ENCODE data around the gene SLC8A1.
A peak's percentile ranks its signal among the peaks of the same experiment; 100 is the strongest.

SLC8A1 gene

DNA sequence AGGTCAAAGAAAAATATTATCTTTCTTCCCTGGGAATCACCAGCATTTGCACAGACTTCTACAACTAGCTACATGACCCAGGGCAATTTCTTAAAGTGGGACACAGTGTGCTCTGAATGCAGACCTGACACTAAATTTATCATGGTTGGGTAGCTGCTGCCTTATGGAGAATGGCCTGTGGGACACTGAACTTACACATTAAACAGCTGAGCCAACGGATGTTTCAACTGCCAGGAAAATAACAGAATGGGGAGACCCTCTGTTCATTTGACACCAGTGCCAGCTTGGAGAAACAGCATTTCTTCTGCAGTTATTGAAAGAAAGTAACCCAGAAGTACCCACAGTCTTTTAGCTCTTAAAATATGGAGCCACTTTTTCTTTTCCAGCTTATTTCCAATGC, 54.1 kb downstream of the SLC8A1 start:
- Histone ChIP-seq H3K27ac (no peak overlapping the region), H3K4me3 (no peak overlapping the region), H3K9ac (ENCODE audit: insufficient read length) (no peak overlapping the region), H3K36me3 (ENCODE audit: insufficient read depth, low read length) (no peaks in the 10 kb centered on the region), H3K9me3 (ENCODE audit: low read depth, low read length) (no peaks in the 10 kb centered on the region)
- TF ChIP-seq EZH2 (IDR thresholded peaks at IDR 0.05) (no peak), FOXP2 (optimal IDR thresholded peaks at IDR 0.05; ENCODE audit: control extremely low read depth, extremely low read length, insufficient read depth) (no peak), POLR2AphosphoS5 (IDR thresholded peaks at IDR 0.05; ENCODE audit: borderline replicate concordance, low read depth, low read length) (no peak)
- no peak for DNase-seq (ENCODE audit: low read depth, low spot score)

DNA sequence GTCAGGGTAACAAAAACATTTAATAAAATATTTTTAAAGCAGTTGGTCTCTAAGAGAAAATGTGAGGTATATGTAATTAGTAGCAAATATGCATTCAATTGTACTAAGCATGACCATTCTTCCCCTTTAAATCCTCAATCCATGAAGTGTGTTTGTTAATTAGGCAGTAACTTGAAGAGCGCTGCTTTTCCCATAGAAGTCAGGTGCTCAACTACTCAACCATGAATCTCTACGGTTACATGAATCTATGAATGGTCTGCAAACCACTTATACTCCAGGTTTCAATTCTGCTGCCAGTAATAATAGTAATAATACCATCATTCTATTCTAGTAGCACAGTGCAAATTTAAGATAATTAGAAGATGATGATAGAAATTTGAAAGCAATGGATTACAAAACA, 55.8 kb downstream of the SLC8A1 start:
- H3K9ac ChIP-seq (ENCODE audit: insufficient read length): no peak overlapping the region
- no peaks in the 10 kb centered on the region for H3K36me3 ChIP-seq (ENCODE audit: insufficient read depth, low read length)
- peak overlapping the region; percentile 64 for H3K27ac ChIP-seq
- no peaks in the 10 kb centered on the region for H3K9me3 ChIP-seq (ENCODE audit: low read depth, low read length)
- peak overlapping the region; percentile 43 for H3K4me3 ChIP-seq
- TF ChIP-seq POLR2AphosphoS5 (IDR thresholded peaks at IDR 0.05; ENCODE audit: borderline replicate concordance, low read depth, low read length): no peak
- no peak for TF ChIP-seq EZH2 (IDR thresholded peaks at IDR 0.05)
- TF ChIP-seq FOXP2 (optimal IDR thresholded peaks at IDR 0.05; ENCODE audit: control extremely low read depth, extremely low read length, insufficient read depth): no peak
- DNase-seq (ENCODE audit: low read depth, low spot score): no peak

DNA sequence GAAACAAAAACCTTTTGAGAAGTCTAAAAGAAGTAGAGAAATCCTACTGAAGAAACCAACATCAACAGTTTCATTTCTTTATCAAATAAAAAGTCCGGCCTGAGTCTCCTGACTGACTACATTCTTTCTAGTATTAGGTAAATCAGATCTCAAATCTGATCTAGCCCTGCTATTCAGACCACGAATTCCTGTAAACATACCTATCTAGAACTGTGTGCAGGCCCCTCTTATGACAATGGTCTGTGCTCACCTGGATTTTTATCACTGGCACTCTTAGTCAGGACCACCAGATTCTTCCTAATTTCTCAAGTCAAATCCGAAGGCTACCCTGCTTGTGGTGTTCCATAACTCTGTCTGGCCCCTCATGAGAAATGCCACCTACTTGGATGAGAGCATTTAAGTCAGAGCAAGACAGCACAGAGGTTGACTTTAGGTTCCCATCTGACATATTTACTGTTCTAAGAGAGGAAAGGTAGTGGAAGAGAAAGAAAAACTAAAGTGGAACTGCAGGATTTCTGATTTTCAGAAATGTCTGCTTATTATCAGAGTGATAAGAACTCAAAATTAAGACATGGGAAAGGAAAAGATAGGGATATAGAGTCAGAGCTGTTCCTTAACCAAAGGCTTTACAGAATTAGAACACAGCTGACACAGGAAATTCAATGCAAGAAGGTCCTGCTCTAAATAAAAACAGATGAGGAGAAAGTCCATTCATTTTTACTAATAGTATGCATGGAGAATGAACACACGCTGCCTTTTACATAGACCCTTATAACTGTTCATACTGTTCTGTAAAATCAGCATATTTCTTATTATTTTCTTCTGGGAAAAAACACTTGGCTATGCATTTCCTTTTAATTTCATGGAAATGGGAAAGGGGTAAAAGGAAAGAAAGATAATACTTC, 56.5 kb downstream of the SLC8A1 start:
- H3K27ac ChIP-seq: peak overlapping the region; percentile 64
- TF ChIP-seq EZH2 (IDR thresholded peaks at IDR 0.05) (no peak), FOXP2 (optimal IDR thresholded peaks at IDR 0.05; ENCODE audit: control extremely low read depth, extremely low read length, insufficient read depth) (no peak), POLR2AphosphoS5 (IDR thresholded peaks at IDR 0.05; ENCODE audit: borderline replicate concordance, low read depth, low read length) (no peak)
- no peak overlapping the region for H3K9ac ChIP-seq (ENCODE audit: insufficient read length)

GRCh38 chr2:40394597-40394996, 57.3 kb downstream of the SLC8A1 start:
- TF ChIP-seq POLR2AphosphoS5 (IDR thresholded peaks at IDR 0.05; ENCODE audit: borderline replicate concordance, low read depth, low read length) (no peak), FOXP2 (optimal IDR thresholded peaks at IDR 0.05; ENCODE audit: control extremely low read depth, extremely low read length, insufficient read depth) (no peak), EZH2 (IDR thresholded peaks at IDR 0.05) (no peak)
- H3K36me3 ChIP-seq (ENCODE audit: insufficient read depth, low read length): no peaks in the 10 kb centered on the region
- no peak overlapping the region for H3K9ac ChIP-seq (ENCODE audit: insufficient read length)
- H3K9me3 ChIP-seq (ENCODE audit: low read depth, low read length): no peaks in the 10 kb centered on the region
- H3K4me3 ChIP-seq: no peak overlapping the region
- DNase-seq (ENCODE audit: low read depth, low spot score): no peak
- H3K27ac ChIP-seq: peak overlapping the region; percentile 64; the same call in 1 of the 2 replicates

More for the DNA sequence above, 56.5 kb downstream of the SLC8A1 start:
- peak overlapping the region; percentile 43 for H3K4me3 ChIP-seq
- no peaks in the 10 kb centered on the region for H3K9me3 ChIP-seq (ENCODE audit: low read depth, low read length)
- no peaks in the 10 kb centered on the region for H3K36me3 ChIP-seq (ENCODE audit: insufficient read depth, low read length)
- DNase-seq (ENCODE audit: low read depth, low spot score): peak; percentile 47

DNA sequence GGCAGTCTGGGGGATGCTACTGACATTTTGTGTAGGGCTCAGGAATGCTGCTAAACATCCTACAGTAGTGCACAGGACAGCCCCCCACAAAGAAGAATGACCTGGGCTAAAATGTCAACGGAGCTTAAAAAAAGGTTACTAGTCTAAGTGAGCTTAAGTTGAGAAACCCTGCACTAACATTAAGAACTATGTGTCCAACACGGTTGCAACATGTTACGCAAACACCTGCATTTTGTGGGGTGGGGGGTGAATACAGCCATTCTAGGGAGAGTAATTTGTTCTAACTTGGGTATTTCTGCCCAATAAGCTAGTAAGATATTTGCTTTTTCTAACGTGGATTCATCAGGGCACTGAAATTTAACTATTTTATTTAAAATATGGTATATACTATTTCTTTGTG, 57.9 kb downstream of the SLC8A1 start:
- H3K9me3 ChIP-seq (ENCODE audit: low read depth, low read length): no peaks in the 10 kb centered on the region
- TF ChIP-seq FOXP2 (optimal IDR thresholded peaks at IDR 0.05; ENCODE audit: control extremely low read depth, extremely low read length, insufficient read depth): no peak
- TF ChIP-seq EZH2 (IDR thresholded peaks at IDR 0.05): no peak
- no peak for TF ChIP-seq POLR2AphosphoS5 (IDR thresholded peaks at IDR 0.05; ENCODE audit: borderline replicate concordance, low read depth, low read length)
- H3K9ac ChIP-seq (ENCODE audit: insufficient read length): no peak overlapping the region
- no peak overlapping the region for H3K4me3 ChIP-seq
- H3K27ac ChIP-seq: no peak overlapping the region
- no peaks in the 10 kb centered on the region for H3K36me3 ChIP-seq (ENCODE audit: insufficient read depth, low read length)
- no peak for DNase-seq (ENCODE audit: low read depth, low spot score)

DNA sequence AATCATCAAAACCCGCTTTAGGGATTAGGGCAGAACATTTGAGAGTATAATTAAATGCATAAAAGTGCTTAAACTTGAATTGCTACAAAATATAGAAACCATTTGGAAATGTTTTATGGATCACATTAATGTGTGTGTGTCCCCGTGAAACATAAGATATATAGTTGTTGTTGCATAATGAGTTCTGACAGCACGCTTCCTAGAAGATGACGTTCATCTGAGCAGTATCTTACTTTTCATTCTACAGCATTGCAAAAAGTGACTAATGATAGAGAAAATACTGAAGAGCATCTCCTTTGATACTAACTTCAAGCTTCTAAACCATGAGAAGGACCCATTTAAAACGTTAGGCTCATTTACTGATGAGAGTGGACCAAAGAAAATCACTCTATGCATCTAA, 63.7 kb downstream of the SLC8A1 start:
- no peak overlapping the region for H3K9ac ChIP-seq (ENCODE audit: insufficient read length)
- no peak overlapping the region for H3K27ac ChIP-seq
- no peak for DNase-seq (ENCODE audit: low read depth, low spot score)
- TF ChIP-seq FOXP2 (optimal IDR thresholded peaks at IDR 0.05; ENCODE audit: control extremely low read depth, extremely low read length, insufficient read depth) (no peak), EZH2 (IDR thresholded peaks at IDR 0.05) (no peak), POLR2AphosphoS5 (IDR thresholded peaks at IDR 0.05; ENCODE audit: borderline replicate concordance, low read depth, low read length) (no peak)
- no peak overlapping the region for H3K4me3 ChIP-seq
- H3K36me3 ChIP-seq (ENCODE audit: insufficient read depth, low read length): no peaks in the 10 kb centered on the region
- H3K9me3 ChIP-seq (ENCODE audit: low read depth, low read length): no peaks in the 10 kb centered on the region

DNA sequence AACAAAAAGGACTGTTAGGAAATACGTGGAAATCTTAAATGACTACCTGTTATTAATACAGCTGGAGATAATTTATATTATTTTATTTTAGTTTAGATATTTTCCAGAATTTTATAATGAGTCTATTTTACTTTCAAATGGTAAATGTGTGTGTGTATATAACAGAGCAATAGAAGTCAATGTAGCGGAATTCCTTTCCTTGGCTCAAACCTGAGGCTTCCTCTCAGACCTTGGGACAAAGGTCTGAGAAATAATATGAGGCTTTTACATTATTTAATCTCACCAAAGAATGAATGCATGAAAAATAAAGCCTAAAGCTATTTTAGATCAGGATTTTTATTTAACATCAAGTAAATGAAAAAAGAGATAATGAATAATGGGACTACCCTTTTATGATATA, 65.7 kb downstream of the SLC8A1 start:
- Histone ChIP-seq H3K36me3 (ENCODE audit: insufficient read depth, low read length) (no peaks in the 10 kb centered on the region), H3K9me3 (ENCODE audit: low read depth, low read length) (0 out of 2 replicates have a peak, but pooled peaks cover 2% of the 10 kb centered on the region), H3K9ac (ENCODE audit: insufficient read length) (no peak overlapping the region), H3K4me3 (no peak overlapping the region), H3K27ac (no peak overlapping the region)
- TF ChIP-seq EZH2 (IDR thresholded peaks at IDR 0.05) (no peak), FOXP2 (optimal IDR thresholded peaks at IDR 0.05; ENCODE audit: control extremely low read depth, extremely low read length, insufficient read depth) (no peak), POLR2AphosphoS5 (IDR thresholded peaks at IDR 0.05; ENCODE audit: borderline replicate concordance, low read depth, low read length) (no peak)
- no peak for DNase-seq (ENCODE audit: low read depth, low spot score)

GRCh38 chr2:40384714-40385113, 67.2 kb downstream of the SLC8A1 start:
- H3K27ac ChIP-seq: no peak overlapping the region
- no peak overlapping the region for H3K9ac ChIP-seq (ENCODE audit: insufficient read length)
- DNase-seq (ENCODE audit: low read depth, low spot score): no peak
- no peaks in the 10 kb centered on the region for H3K36me3 ChIP-seq (ENCODE audit: insufficient read depth, low read length)
- 0 out of 2 replicates have a peak, but pooled peaks cover 2% of the 10 kb centered on the region for H3K9me3 ChIP-seq (ENCODE audit: low read depth, low read length)
- no peak for TF ChIP-seq POLR2AphosphoS5 (IDR thresholded peaks at IDR 0.05; ENCODE audit: borderline replicate concordance, low read depth, low read length)
- TF ChIP-seq FOXP2 (optimal IDR thresholded peaks at IDR 0.05; ENCODE audit: control extremely low read depth, extremely low read length, insufficient read depth): no peak
- TF ChIP-seq EZH2 (IDR thresholded peaks at IDR 0.05): no peak
- H3K4me3 ChIP-seq: no peak overlapping the region
